Endothelial cell of umbilical vein (primary cell): Measurements from ENCODE around the gene CMPK2. TPM values are rescaled to one million over a fixed set of nuclear protein-coding genes. Genes with fewer than 3 reads are reported as not detected.
A peak's percentile ranks its signal among the peaks of the same experiment; 100 is the strongest.

Experiments used
- BruUV-seq: library from RNA; stranded (reverse); fragments of 400-500 nt; replicated peaks from 2 replicates; lab custom pipeline; 2021; lab: Mats Ljungman, UMichigan
- CTCF ChIA-PET: fragments of 300-600, 350-600 bp; sonication (Branson Sonifier 250); formaldehyde crosslinking; loops from one replicate; lab custom pipeline; 2021; ENCODE audit warnings: antibody characterized with exemption, inconsistent platforms; lab: Charles Lee
- POLR2A ChIA-PET: fragments of 300-600, 350-600 bp; sonication (Branson Sonifier 250); formaldehyde crosslinking; loops from one replicate; lab custom pipeline; 2021; ENCODE audit warnings: antibody characterized with exemption, inconsistent platforms; lab: Charles Lee
- DNase-seq: peaks from one replicate; pipeline ENCODE4 v3.0.0-alpha.2; 2011; ENCODE audit warnings: low read depth, low spot score
- FAIRE-seq: peaks from 2 replicates; lab custom pipeline; 2011; peaks lifted over from hg19 to GRCh38; lab: Jason Lieb, UNC
- H2AFZ ChIP-seq: 2 replicates; pipeline ENCODE4 v1.6.0; 2012; ENCODE audit warnings: low read depth, low read length, control low read depth, inconsistent platforms
- H3K27ac ChIP-seq: 2 replicates; pipeline ENCODE4 v1.5.1; 2011; ENCODE audit warnings: low read depth, mild to moderate bottlenecking, control low read depth, low read length, moderate library complexity; ENCODE audit not compliant: insufficient read depth
- H3K27me3 ChIP-seq, 2 experiments: 2 replicates each; pipeline versions ENCODE4 v1.6.0 to v1.6.1; 2011; ENCODE audit warnings: low read length in 2 of 2, mixed read lengths in 1 of 2; ENCODE audit not compliant: control insufficient read depth in 2 of 2, insufficient read depth in 2 of 2
- H3K36me3 ChIP-seq, 2 experiments: 2 replicates in 1 of 2; 3 replicates in 1 of 2; pipeline ENCODE4 v1.5.1; 2011; ENCODE audit warnings: low read length in 2 of 2, mild to moderate bottlenecking in 1 of 2, moderate library complexity in 1 of 2; ENCODE audit not compliant: control insufficient read depth in 2 of 2, insufficient read depth in 2 of 2; ENCODE audit errors: extremely low read depth in 1 of 2
- H3K4me1 ChIP-seq: 3 replicates; pipeline ENCODE4 v1.5.1; 2011; ENCODE audit warnings: mild to moderate bottlenecking, low read length; ENCODE audit not compliant: control insufficient read depth, insufficient read depth; ENCODE audit errors: extremely low read depth
- H3K4me2 ChIP-seq: 2 replicates; pipeline ENCODE4 v1.6.1; 2011; ENCODE audit warnings: low read length, control low read depth, mixed read lengths; ENCODE audit not compliant: insufficient read depth
- H3K4me3 ChIP-seq, 3 experiments: fragments of 200-600 bp in 1 of 3; sonication (generic), shearing (Covaris generic) in 1 of 3; replicated peaks in 1 of 3; 2 replicates each; pipeline ENCODE4 v1.5.1; 2011 to 2016; ENCODE audit warnings: control low read depth in 3 of 3, low read length in 3 of 3, mild to moderate bottlenecking in 2 of 3, inconsistent platforms in 1 of 3, low read depth in 1 of 3, moderate library complexity in 1 of 3; ENCODE audit not compliant: insufficient read depth in 1 of 3
- H3K79me2 ChIP-seq: 2 replicates; pipeline ENCODE4 v1.6.0; 2012; ENCODE audit warnings: low read length, inconsistent platforms; ENCODE audit not compliant: control insufficient read depth, insufficient read depth
- H3K9ac ChIP-seq: replicated peaks from 2 replicates; pipeline ENCODE3; 2011; ENCODE audit warnings: low read length, control low read depth; ENCODE audit not compliant: insufficient read depth; ENCODE audit errors: extremely low read depth
- H3K9me1 ChIP-seq: replicated peaks from 3 replicates; pipeline ENCODE4 v1.6.0; 2011; ENCODE audit warnings: mild to moderate bottlenecking, low read length; ENCODE audit not compliant: control insufficient read depth, insufficient read depth; ENCODE audit errors: extremely low read depth
- H3K9me3 ChIP-seq: replicated peaks from 2 replicates; pipeline ENCODE4 v1.5.1; 2012; ENCODE audit warnings: low read length, inconsistent platforms; ENCODE audit not compliant: control insufficient read depth, insufficient read depth
- H4K20me1 ChIP-seq: replicated peaks from 2 replicates; pipeline ENCODE3; 2011; ENCODE audit warnings: mild to moderate bottlenecking, low read length; ENCODE audit not compliant: control insufficient read depth, insufficient read depth; ENCODE audit errors: extremely low read depth
- CTCF ChIP-seq, 2 donors: IDR thresholded peaks; 1 replicate in 1 of 2; 2 replicates in 1 of 2; pipeline ENCODE4 v1.5.1; 2011; ENCODE audit warnings: low read length in 2 of 2, mild to moderate bottlenecking in 2 of 2, moderate library complexity in 2 of 2, control low read depth in 1 of 2, inconsistent platforms in 1 of 2, low read depth in 1 of 2; ENCODE audit not compliant: insufficient read depth in 1 of 2; ENCODE audit errors: extremely low read depth in 1 of 2
- EZH2 ChIP-seq: IDR thresholded peaks from 2 replicates; pipeline ENCODE4 v1.6.1; 2012; ENCODE audit warnings: borderline replicate concordance, low read depth, mild to moderate bottlenecking, moderate library complexity, low read length, inconsistent platforms; ENCODE audit not compliant: severe bottlenecking
- FOS ChIP-seq: IDR thresholded peaks from 2 replicates; pipeline ENCODE4 v1.6.1; 2011; ENCODE audit warnings: mild to moderate bottlenecking, low read length, moderate library complexity, borderline replicate concordance; ENCODE audit not compliant: insufficient read depth
- GATA2 ChIP-seq: IDR thresholded peaks from 2 replicates; pipeline ENCODE4 v1.7.0; 2011; ENCODE audit warnings: low read depth, mild to moderate bottlenecking, moderate library complexity, mixed read lengths, low read length; ENCODE audit not compliant: insufficient read length, insufficient read depth
- JUN ChIP-seq: IDR thresholded peaks from 2 replicates; pipeline ENCODE4 v1.6.1; 2011; ENCODE audit warnings: borderline replicate concordance, low read depth; ENCODE audit not compliant: insufficient read length, insufficient read depth
- MAX ChIP-seq: IDR thresholded peaks from 2 replicates; pipeline ENCODE4 v1.6.1; 2011; ENCODE audit not compliant: insufficient read depth, insufficient read length
- MYC ChIP-seq: IDR thresholded peaks from one replicate; pipeline ENCODE4 v1.6.1; 2011; ENCODE audit warnings: mild to moderate bottlenecking, low read depth, low read length
- POLR2A ChIP-seq: IDR thresholded peaks from 2 replicates; pipeline ENCODE4 v1.6.1; 2012; ENCODE audit warnings: low read depth, mild to moderate bottlenecking, control low read depth, low read length
- POLR2AphosphoS5 ChIP-seq: IDR thresholded peaks from 2 replicates; pipeline ENCODE4 v1.6.1; 2012; ENCODE audit warnings: low read depth, mild to moderate bottlenecking, control low read depth, low read length, moderate library complexity; ENCODE audit not compliant: insufficient read depth
- dilution Hi-C: fragments of 300-500 bp; cut with MboI; formaldehyde crosslinking; loops from one replicate; pipeline ENCODE4 v1.15.0; 2019; ENCODE audit warnings: low sequenced_read_pairs; ENCODE audit not compliant: extremely low pct_ligation_motif_present
- intact Hi-C: fragments of 100-400 bp; cut with micrococcal nuclease; formaldehyde crosslinking; loops from one replicate; pipeline ENCODE4 v1.10.0; 2022
- polyA plus RNA-seq, 4 experiments: library from polyadenylated mRNA; depleted of rRNA in 3 of 4; stranded (reverse) in 3 of 4; unstranded in 1 of 4; fragments of >200 nt; gene quantifications; 2 replicates each; pipeline versions ENCODE4 v1.2.1 to v1.2.3, GENCODE V29; 2011 to 2012; ENCODE audit warnings: missing spikeins in 1 of 4
- total RNA-seq: library from RNA; stranded (reverse); gene quantifications from 2 replicates; pipeline ENCODE4 v1.2.3, GENCODE V29; 2021

The CMPK2 gene
- total and polyA plus RNA-seq, 2 donors (not counting 3 experiments of a cell fraction or from before 2014, with no cell fraction given), result 0.15 to 0.69 TPM

GRCh38 chr2:6866275-6866671, 566 bp upstream of the CMPK2 start:
- peaks cover 7 to 8% of the 10 kb centered on the region in 2 experiments for H3K27me3 ChIP-seq
- FAIRE-seq, result peak; percentile 56
- H3K4me3 ChIP-seq, result peak overlapping the region in 2 of 3 experiments; percentile 44 to 55
- H3K9me3 ChIP-seq, result no peaks in the 10 kb centered on the region
- peak overlapping the region; percentile 16 for H2AFZ ChIP-seq
- H3K79me2 ChIP-seq, result no peaks in the 10 kb centered on the region
- H3K9ac ChIP-seq, result no peak overlapping the region
- H3K9me1 ChIP-seq, result no peaks in the 10 kb centered on the region
- intact Hi-C loops (no loop called here), dilution Hi-C loops (no loop called here)
- peak overlapping the region; percentile 29 for H3K4me2 ChIP-seq
- no TSS peak for BruUV-seq
- no peaks in the 10 kb centered on the region for H3K36me3 ChIP-seq
- no peaks in the 10 kb centered on the region for H4K20me1 ChIP-seq
- CTCF ChIA-PET, result interaction anchor here (1.4 to 2.1 kb wide), 2 partner anchors 31 to 178 kb away, joined by 4 to 8 read pairs; no protein-coding TSS in a partner anchor
- TF ChIP-seq GATA2, result no peak
- no peak for TF ChIP-seq MYC
- no peak for TF ChIP-seq POLR2A
- no peak for TF ChIP-seq JUN
- TF ChIP-seq MAX, result no peak
- TF ChIP-seq CTCF (IDR thresholded peaks at IDR 0.05; ENCODE audit: extremely low read depth in 1 of 2, insufficient read depth in 1 of 2, low read depth in 1 of 2, low read length in 2 of 2), result no peak
- no peak for TF ChIP-seq POLR2AphosphoS5
- no peak for TF ChIP-seq EZH2
- TF ChIP-seq FOS, result no peak
- peak; percentile 6 for DNase-seq
- H3K27ac ChIP-seq, result no peak overlapping the region
- H3K4me1 ChIP-seq, result peaks cover 4% of the 10 kb centered on the region
- POLR2A ChIA-PET, result no interaction called here
